ENCODE results near the gene PRR7. TPM values are rescaled to one million over a fixed set of nuclear protein-coding genes. Genes with fewer than 3 reads are reported as not detected.

The PRR7 gene
- total RNA-seq, 1 experiment from 2014 or later: 40.6 TPM

DNA sequence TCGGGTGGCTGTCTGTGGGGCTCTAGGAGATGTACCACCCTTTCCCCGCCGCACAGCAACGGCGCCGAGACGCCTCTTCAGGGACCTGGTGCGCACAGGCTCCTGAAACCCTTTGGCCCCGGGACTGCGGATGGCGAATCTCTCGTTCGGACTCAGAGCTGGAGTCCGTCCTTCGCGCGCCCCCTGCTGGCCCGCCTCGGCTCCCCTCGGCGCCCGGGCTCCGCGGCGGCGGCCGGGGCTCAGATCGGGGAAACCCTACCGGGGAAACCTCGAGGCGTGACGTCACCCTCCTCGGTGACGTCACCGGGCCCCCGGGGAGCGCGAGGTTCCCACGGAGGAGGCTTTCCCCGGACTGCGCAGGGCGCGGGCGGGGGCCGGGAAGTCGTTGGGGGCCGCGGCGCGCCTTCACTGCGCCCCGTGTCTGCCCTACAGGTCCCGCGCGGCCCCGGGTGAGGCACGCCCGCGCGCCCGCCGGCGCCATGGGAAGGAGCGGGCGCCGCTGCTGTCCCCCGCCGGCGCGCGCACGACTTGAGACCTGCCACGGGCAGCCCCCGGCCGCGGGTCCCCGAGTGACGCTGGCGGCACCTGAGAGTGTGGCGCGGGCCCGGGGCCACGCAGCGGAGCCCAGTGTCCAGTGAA lies 7.9 kb downstream of the PRR7 start:
- Histone ChIP-seq H3K36me3 (ENCODE audit: low read depth, low read length) (peaks cover 5% of the 10 kb centered on the region), H2AFZ (ENCODE audit: low read length) (peak overlapping the region; percentile 92), H3K4me1 (ENCODE audit: insufficient read depth, low read length) (peaks cover 16% of the 10 kb centered on the region; the same call in 1 of the 2 replicates), H3K9me2 (replicated peaks; ENCODE audit: low read length) (no peaks in the 10 kb centered on the region), H3K27ac (ENCODE audit: low read length) (peak overlapping the region; percentile 60), H3K9ac (ENCODE audit: low read length) (peak overlapping the region; percentile 80), H4K20me1 (ENCODE audit: low read length) (peaks cover 14% of the 10 kb centered on the region; the same call in 1 of the 2 replicates), H3K4me3 (ENCODE audit: low read length) (peak overlapping the region; percentile 88), H3K27me3 (ENCODE audit: low read length) (no peaks in the 10 kb centered on the region), H3K9me3 (ENCODE audit: low read length) (no peaks in the 10 kb centered on the region), H3K4me2 (ENCODE audit: low read length) (peak overlapping the region; percentile 99), H3F3A (ENCODE audit: low read length, unreplicated experiment) (peaks cover 8% of the 10 kb centered on the region), H3K79me2 (ENCODE audit: low read length) (peaks cover 6% of the 10 kb centered on the region; the same call in 1 of the 2 replicates)
- ChIA-PET CTCF (interaction anchor here (0.6 to 3.4 kb wide), 9 partner anchors 10 to 919 kb away, joined by 3 to 36 read pairs (median 5); partner anchors contain the start of gene PDLIM7), POLR2A (ENCODE audit: unreplicated experiment) (interaction anchor here (0.5 to 1.1 kb wide), 3 partner anchors 43 to 52 kb away, joined by 3 to 4 read pairs (median 3); partner anchors contain the start of gene PDLIM7)
- ATAC-seq: peak; percentile 48
- BruUV-seq (replicated peaks): no TSS peak
- TF ChIP-seq, protein P1, sequence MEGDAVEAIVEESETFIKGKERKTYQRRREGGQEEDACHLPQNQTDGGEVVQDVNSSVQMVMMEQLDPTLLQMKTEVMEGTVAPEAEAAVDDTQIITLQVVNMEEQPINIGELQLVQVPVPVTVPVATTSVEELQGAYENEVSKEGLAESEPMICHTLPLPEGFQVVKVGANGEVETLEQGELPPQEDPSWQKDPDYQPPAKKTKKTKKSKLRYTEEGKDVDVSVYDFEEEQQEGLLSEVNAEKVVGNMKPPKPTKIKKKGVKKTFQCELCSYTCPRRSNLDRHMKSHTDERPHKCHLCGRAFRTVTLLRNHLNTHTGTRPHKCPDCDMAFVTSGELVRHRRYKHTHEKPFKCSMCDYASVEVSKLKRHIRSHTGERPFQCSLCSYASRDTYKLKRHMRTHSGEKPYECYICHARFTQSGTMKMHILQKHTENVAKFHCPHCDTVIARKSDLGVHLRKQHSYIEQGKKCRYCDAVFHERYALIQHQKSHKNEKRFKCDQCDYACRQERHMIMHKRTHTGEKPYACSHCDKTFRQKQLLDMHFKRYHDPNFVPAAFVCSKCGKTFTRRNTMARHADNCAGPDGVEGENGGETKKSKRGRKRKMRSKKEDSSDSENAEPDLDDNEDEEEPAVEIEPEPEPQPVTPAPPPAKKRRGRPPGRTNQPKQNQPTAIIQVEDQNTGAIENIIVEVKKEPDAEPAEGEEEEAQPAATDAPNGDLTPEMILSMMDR (conservative IDR thresholded peaks at IDR 0.05; ENCODE audit: low read depth, low read length): peak; percentile 83
- TF ChIP-seq EZH2 (IDR thresholded peaks at IDR 0.05; ENCODE audit: low read length, unreplicated experiment): no peak
- 0 out of 2 replicates have a peak, but pooled peaks have one; percentile 5 for TF ChIP-seq EZH2phosphoT487 (IDR thresholded peaks at IDR 0.05; ENCODE audit: borderline replicate concordance, low read length)
- DNase-seq: peak; percentile 94
- intact Hi-C loops (cut with micrococcal nuclease): loop anchor here (1.0 to 2.0 kb wide), 6 partner anchors 28 to 146 kb away; partner anchors contain the start of gene GRK6

DNA sequence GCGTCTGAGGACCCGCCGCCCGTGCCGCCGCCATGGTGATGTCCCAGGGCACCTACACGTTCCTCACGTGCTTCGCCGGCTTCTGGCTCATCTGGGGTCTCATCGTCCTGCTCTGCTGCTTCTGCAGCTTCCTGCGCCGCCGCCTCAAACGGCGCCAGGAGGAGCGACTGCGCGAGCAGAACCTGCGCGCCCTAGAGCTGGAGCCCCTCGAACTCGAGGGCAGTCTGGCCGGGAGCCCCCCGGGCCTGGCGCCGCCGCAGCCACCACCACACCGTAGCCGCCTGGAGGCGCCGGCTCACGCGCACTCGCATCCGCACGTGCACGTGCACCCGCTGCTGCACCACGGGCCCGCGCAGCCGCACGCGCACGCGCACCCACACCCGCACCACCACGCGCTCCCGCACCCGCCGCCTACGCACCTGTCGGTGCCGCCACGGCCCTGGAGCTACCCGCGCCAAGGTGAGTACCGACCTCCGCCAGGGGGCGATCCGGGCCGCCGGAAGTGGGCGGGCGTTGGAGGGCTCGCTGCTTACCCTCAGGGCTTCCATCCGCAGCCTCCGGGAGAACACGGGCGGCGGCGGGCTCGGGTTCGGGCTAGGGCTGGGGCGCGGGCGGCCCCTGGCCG lies 8.5 kb downstream of the PRR7 start:
- intact Hi-C loops (cut with micrococcal nuclease): loop anchor here (1.0 to 2.0 kb wide), 4 partner anchors 28 to 146 kb away; partner anchors contain the start of gene GRK6
- Histone ChIP-seq H3K79me2 (ENCODE audit: low read length) (no peaks in the 10 kb centered on the region), H3K27me3 (ENCODE audit: low read length) (no peaks in the 10 kb centered on the region), H3K9ac (ENCODE audit: low read length) (peak overlapping the region; percentile 80), H4K20me1 (ENCODE audit: low read length) (peaks cover 14% of the 10 kb centered on the region; the same call in 1 of the 2 replicates), H3F3A (ENCODE audit: low read length, unreplicated experiment) (peaks cover 8% of the 10 kb centered on the region), H3K36me3 (ENCODE audit: low read depth, low read length) (peaks cover 5% of the 10 kb centered on the region), H3K4me3 (ENCODE audit: low read length) (peak overlapping the region; percentile 88), H3K9me2 (replicated peaks; ENCODE audit: low read length) (no peaks in the 10 kb centered on the region), H3K4me1 (ENCODE audit: insufficient read depth, low read length) (peaks cover 16% of the 10 kb centered on the region; the same call in 1 of the 2 replicates), H3K9me3 (ENCODE audit: low read length) (no peaks in the 10 kb centered on the region), H3K4me2 (ENCODE audit: low read length) (peak overlapping the region; percentile 99), H3K27ac (ENCODE audit: low read length) (peak overlapping the region; percentile 60), H2AFZ (ENCODE audit: low read length) (peak overlapping the region; percentile 92)
- TF ChIP-seq, protein P1 (conservative IDR thresholded peaks at IDR 0.05; ENCODE audit: low read depth, low read length): peak; percentile 68
- TF ChIP-seq EZH2 (IDR thresholded peaks at IDR 0.05; ENCODE audit: low read length, unreplicated experiment) (no peak), EZH2phosphoT487 (IDR thresholded peaks at IDR 0.05; ENCODE audit: borderline replicate concordance, low read length) (0 out of 2 replicates have a peak, but pooled peaks have one; percentile 12)
- no TSS peak for BruUV-seq (replicated peaks)
- DNase-seq: peak; percentile 82
- ChIA-PET POLR2A (ENCODE audit: unreplicated experiment) (interaction anchor here (1.1 kb wide), 1 partner anchor 42 kb away, joined by 3 read pairs; the partner anchor contains the start of gene PDLIM7), CTCF (interaction anchor here (0.6 to 3.4 kb wide), 11 partner anchors 9 to 919 kb away, joined by 3 to 36 read pairs (median 5); partner anchors contain the start of gene PDLIM7)
- peak; percentile 45 for ATAC-seq
